MV-4-11 (cell line): Measurements from ENCODE around the gene TXNIP.
A peak's percentile ranks its signal among the peaks of the same experiment; 100 is the strongest.

Experiments used
- DNase-seq: peaks from one replicate; lab custom pipeline; 2025; lab: John Stamatoyannopoulos, UW

TXNIP gene

GRCh38 chr1:145985129-145985501 lies 11.3 kb downstream of the TXNIP start:
- no peak for DNase-seq

- DNase-seq: no peak
Observed at GRCh38 chr1:145983960-145984830, 12.2 kb downstream of the TXNIP start.

GRCh38 chr1:145983206-145983675 lies 13.1 kb downstream of the TXNIP start:
- peak; percentile 31 for DNase-seq

DNA sequence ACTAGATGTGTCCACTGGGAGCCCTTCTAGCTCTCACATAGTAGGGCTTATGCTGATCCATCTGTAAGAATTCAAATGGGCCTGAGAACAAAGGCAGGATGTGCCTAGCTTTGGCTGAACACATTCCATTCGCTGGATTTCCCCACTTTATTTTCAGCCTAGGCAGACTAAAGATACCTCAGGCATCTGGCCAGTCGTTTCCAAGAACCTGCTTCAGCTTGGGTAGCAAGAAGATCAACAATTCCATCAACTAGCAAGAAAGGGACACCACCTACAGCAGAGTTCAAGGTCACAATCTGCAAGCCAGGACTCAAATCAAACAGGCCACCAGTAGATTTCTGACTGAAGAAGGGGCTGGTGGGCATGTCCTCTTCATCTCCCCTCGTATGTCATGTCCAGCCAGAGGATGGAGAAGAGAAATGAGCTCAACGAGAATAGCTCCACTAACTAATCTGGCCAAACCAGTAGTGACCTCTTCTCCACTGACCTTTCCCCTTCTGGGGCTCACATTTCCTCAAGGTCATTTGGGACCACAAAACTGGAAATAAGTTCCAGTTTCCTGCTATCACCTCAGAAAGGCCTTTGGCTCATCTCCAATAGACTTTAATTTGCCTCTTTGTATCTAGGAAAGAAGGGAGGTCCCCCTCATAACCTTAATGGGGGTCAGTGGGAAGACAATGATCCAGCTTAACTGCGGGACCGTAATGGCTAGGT lies 14.2 kb downstream of the TXNIP start:
- DNase-seq: no peak

DNA sequence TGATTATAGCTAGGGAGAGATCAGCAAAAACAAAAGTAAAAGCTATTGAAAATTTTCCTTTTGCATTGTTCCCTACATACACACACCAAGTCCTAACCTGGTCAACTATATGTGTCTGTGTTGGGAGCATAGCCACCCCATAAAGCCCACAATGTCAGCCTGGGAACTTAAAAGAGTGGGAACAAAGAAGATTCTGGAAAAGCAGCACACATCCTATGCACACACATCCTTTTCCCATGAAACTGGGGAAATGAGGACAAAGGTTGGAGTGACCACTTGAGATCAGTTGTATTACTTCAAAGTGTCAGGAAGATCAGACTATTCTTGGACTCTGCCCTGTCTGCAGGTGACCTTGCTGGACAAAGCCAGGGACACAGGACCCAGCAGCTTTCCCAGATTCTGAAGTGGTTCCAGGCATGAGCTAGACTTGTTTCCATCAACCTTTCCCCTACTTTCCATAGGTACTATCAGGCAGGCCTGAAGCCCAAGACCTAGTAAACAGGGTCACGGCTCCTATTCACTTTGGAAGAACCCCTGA lies 15.9 kb downstream of the TXNIP start:
- DNase-seq: no peak

GRCh38 chr1:145979746-145980456 lies 16.5 kb downstream of the TXNIP start:
- peak; percentile 96 for DNase-seq

DNA sequence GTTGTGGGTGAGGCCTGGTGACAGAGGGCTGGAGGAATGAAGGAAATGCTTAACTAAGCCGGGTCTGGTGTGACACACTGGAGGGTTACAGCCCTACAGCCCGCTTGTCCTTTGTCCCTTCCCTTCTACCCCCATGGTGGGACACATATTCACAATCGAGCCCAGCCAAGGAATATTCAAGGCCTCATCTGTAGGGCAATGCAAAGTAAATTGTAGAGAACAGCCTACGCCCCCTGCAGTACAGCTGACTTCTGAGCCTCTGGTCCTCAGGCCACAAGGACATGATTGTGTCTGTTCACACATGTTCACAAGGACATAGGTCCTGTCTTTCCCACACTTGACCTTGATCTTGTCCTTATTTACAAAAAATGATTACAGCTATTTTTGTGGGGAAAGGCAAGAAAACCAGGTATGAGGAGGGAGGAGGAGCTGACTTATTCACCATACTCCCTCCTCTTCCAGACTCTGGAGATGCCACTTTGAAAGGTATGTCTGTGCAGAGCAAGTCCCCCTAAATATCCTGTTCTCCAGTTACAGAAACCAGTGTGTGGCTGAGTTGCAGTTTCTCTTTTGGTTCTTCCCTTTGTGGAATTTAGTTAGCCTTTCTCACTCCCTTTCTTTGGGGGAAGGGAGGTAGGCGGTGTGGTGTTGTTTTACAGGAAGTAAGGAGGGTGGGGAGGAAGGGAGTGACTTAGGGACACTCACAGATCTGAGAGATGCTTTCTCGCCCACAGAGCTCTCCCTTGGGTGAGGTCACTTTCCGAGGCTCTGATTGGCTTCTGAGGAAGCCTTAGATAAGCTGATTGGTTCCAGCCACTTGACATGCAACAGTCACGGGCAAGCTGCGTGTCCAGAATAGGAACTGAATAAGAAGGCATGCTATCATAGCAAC lies 17.3 kb downstream of the TXNIP start:
- DNase-seq: peak; percentile 100

GRCh38 chr1:145978471-145978853 lies 17.9 kb downstream of the TXNIP start:
- peak; percentile 36 for DNase-seq

- DNase-seq: peak; percentile 79
Observed at GRCh38 chr1:145977486-145978470, 18.6 kb downstream of the TXNIP start.

DNA sequence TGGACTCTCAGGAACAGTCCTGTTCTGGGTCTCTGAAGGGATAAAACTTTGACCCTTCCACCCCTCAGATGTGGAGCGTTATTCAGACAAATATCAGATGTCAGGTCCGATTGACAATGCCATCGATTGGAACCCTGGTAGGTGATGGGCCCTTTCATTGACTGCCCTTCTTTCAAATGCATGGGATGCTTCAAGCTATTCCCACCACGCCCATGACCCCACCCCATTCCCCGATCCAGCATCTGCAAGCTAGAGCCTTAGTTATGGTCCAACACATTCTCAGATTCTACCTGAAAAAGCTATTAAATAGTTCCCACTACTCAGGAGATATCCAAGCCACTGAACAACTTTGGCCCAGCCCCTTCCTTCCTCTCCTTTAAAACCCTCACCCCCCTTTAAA lies 19.4 kb downstream of the TXNIP start:
- no peak for DNase-seq

DNA sequence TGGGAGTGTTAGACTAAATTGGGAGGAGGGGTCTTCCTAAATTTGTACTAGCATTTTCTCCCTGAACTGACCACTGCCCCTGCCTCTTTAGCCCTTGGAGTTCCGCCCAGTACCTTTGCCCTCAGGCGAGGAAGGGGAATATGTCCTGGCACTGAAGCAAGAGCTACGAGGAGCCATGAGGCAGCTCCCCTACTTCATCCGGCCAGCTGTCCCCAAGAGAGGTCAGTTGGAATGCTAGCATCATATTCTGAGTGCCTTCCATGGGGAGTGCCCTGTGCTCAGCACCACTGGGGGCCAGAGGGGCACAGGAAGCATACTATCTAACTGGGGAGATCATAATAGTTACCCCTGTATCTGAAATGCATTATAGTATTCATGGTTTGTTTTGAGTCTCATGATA lies 21.2 kb downstream of the TXNIP start:
- no peak for DNase-seq

- no peak for DNase-seq
Observed at GRCh38 chr1:145974721-145975120, 21.7 kb downstream of the TXNIP start.

- DNase-seq: no peak
Observed at GRCh38 chr1:145972580-145972979, 23.8 kb downstream of the TXNIP start.

- no peak for DNase-seq
Observed at GRCh38 chr1:145967288-145967687, 29.1 kb downstream of the TXNIP start.

GRCh38 chr1:145965119-145965744 lies 31.1 kb downstream of the TXNIP start:
- DNase-seq: no peak

DNA sequence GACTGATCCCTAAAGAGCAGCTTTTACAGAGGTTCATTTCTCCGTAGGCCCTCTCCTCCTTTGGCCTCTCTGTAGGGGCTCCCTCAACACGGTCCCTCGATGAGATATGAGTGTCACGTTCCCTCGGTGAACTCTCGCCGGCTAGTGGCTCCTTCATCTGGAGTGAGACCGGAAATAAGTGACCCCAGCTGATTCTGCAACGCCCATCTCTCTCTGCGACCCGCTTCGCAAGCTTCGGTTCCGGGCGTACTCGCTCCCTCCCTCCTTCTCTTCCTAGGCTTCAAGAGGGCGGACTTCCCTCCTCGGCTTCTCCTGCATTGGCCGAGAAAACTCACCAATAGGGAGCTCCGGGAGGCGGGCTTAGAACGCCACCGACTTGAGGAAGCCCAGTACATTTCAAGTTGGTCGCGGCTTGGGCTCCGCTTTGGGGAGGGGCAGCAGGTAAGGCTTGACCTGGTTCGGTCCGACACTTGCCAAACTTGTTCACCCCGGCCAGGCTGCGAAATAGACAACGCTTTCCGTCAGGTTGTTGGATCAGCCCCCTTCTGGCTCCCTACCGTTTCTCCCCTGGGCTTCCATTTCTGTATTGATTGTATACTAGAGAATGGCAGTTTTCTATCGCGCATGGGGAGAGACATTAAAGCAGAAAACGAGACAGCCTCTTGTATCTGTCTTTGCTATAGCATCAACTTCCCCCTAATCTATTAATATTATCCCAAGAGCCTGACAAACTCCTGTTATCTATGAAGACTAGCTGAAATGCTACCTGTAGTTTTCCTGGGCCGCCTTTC lies 31.9 kb downstream of the TXNIP start, which contains the start of the genes ANKRD34A and POLR3GL:
Gene ANKRD34A, minus strand, starts transcription at position 248 of the 791 bp plus-strand sequence. CDS start 2,816 bp downstream, outside the sequence.
Gene POLR3GL, plus strand, starts transcription at position 363 of the 791 bp plus-strand sequence. CDS start 10,176 bp downstream, outside the sequence.
- DNase-seq: peak; percentile 92

GRCh38 chr1:145963265-145964019 lies 32.9 kb downstream of the TXNIP start:
- DNase-seq: no peak
